ENCODE measurements around the gene C2CD2. TPM values are rescaled to one million over a fixed set of nuclear protein-coding genes. Genes with fewer than 3 reads are reported as not detected.
"Not testable (repeated sequence)": the region's sequence is repeated elsewhere in the genome, so short reads cannot be mapped to it uniquely, and the experiment has no call there.

C2CD2 gene
- total RNA-seq, 4 donors from 2014 or later: 9.5 to 37.5 (median 18.3) TPM

DNA sequence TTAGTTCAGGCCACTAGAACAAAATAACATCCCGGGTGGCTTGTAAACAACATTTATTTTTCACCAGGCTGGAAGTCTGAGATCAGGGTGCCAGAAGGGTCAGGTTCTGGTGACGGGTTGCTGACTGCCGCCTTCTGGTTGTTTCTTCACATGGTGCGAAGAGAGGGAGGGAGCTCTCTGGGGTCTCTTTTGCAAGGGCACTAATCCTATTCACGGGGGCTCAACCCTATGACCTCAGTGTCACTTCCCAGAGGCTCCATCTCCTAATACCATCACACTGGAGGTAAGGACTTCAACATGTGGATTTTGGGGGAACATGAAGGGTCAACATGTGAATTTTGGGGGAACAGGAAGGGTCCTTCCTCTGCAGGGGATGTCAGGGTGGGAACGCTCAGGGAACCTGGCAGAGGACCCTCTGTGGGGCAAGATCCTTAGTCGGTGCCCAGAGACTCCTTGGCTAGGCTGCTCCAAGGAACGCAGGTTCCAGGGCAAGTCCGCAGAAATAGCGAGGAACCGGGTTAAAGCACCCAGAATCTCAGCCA is 8.7 kb upstream of the C2CD2 start:
- DNase-seq: no peak
- Histone ChIP-seq H3K9me3 (no peaks in the 10 kb centered on the region), H3K27ac (no peak overlapping the region), H3K4me1 (no peaks in the 10 kb centered on the region), H3K4me3 (no peak overlapping the region), H3K27me3 (no peaks in the 10 kb centered on the region), H3K36me3 (no peaks in the 10 kb centered on the region)
- intact Hi-C loops (cut with DNase I; ENCODE audit: low total_unique reads): no loop called here
- TF ChIP-seq, protein P1, sequence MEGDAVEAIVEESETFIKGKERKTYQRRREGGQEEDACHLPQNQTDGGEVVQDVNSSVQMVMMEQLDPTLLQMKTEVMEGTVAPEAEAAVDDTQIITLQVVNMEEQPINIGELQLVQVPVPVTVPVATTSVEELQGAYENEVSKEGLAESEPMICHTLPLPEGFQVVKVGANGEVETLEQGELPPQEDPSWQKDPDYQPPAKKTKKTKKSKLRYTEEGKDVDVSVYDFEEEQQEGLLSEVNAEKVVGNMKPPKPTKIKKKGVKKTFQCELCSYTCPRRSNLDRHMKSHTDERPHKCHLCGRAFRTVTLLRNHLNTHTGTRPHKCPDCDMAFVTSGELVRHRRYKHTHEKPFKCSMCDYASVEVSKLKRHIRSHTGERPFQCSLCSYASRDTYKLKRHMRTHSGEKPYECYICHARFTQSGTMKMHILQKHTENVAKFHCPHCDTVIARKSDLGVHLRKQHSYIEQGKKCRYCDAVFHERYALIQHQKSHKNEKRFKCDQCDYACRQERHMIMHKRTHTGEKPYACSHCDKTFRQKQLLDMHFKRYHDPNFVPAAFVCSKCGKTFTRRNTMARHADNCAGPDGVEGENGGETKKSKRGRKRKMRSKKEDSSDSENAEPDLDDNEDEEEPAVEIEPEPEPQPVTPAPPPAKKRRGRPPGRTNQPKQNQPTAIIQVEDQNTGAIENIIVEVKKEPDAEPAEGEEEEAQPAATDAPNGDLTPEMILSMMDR (IDR thresholded peaks at IDR 0.05): no peak
- no peak for TF ChIP-seq POLR2A (IDR thresholded peaks at IDR 0.05)

DNA sequence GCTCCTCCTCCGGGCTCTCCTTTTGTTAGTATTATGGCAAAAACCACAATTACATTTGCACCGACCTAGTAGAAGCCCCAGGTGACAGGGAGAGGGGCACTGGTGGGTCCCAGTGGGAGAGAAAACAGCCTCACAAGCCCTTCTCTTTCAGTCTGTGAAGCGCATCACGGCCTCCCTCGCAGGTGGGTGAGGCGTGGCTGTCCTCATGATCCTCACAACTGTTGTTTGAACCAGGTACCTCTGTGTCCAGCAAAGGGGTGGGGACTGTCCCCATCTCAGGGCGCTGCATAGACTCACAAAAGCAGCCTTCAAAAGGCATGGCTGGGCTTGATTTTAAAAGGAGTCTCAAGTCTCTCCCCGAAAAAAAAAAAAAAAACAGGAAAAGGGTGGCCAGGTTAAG is 7.9 kb upstream of the C2CD2 start:
- Histone ChIP-seq H3K4me1 (no peaks in the 10 kb centered on the region), H3K36me3 (no peaks in the 10 kb centered on the region), H3K27ac (no peak overlapping the region), H3K27me3 (no peaks in the 10 kb centered on the region), H3K9me3 (no peaks in the 10 kb centered on the region), H3K4me3 (no peak overlapping the region)
- DNase-seq: no peak
- TF ChIP-seq, protein P1 (IDR thresholded peaks at IDR 0.05): no peak
- TF ChIP-seq POLR2A (IDR thresholded peaks at IDR 0.05): no peak
- intact Hi-C loops (cut with DNase I; ENCODE audit: low total_unique reads): no loop called here

DNA sequence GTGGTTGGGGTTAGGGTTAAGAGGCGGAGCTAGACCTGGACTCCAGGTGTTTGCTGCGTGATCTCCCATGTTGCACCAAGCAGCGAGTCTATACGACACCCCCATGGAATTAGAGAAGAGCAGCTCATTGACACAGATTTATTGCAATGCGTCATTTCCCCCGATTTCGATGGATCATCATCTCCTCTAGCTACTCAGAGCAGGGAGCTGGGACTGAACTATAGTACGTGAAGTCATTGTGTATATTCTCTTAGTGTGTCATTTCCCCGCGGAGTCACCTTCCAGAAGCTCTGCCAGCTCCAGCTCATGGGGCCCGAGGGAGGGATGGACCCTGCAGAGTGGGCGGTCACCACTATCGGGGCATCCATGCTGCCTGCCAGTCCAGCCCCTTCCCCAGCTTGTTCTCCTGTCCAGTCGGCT is 7.5 kb upstream of the C2CD2 start:
- Histone ChIP-seq H3K4me3 (no peak overlapping the region), H3K36me3 (no peaks in the 10 kb centered on the region), H3K27ac (no peak overlapping the region), H3K4me1 (no peaks in the 10 kb centered on the region), H3K9me3 (no peaks in the 10 kb centered on the region), H3K27me3 (no peaks in the 10 kb centered on the region)
- no peak for DNase-seq
- intact Hi-C loops (cut with DNase I; ENCODE audit: low total_unique reads): no loop called here
- TF ChIP-seq, protein P1 (IDR thresholded peaks at IDR 0.05): no peak
- TF ChIP-seq POLR2A (IDR thresholded peaks at IDR 0.05): no peak

DNA sequence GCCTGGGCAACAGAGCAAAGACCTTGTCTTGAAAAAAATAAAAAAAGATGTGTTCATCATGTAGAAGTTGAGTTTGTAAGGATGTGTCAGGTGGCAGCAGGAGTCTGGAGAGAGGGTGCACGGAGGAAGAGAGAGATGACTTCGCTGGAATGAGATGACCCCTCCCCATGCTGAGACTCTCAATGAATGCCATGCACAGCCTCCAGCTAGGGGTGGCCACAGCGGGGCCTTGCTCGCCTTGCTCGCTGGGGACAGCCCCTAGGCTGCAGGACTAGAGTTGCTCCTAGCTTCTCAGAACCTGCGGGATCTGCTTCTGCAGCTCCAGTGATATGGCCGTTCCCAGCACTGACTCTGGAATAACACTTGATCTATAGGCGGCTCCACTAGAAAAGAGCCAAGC is 6.6 kb upstream of the C2CD2 start:
- intact Hi-C loops (cut with DNase I; ENCODE audit: low total_unique reads): no loop called here
- no peak for DNase-seq

DNA sequence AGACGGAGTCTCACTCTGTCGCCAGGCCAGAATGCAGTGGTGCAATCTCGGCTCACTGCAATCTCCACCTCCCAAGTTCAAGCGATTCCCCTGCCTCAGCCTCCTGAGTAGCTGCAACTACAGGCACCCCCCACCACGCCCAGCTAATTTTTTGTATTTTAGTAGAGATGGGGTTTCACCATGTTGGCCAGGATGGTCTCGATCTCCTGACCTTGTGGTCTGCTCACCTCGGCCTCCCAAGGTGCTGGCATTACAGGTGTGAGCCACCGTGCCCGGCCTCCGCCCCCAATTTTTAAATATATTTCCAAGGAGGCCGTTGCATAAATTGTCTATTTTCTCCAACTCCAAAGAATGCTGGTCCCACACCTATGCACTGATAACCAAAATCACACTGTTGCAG is 5.9 kb upstream of the C2CD2 start:
- not testable (repeated sequence) for H3K36me3 ChIP-seq, H3K27me3 ChIP-seq, H3K4me1 ChIP-seq, H3K4me3 ChIP-seq, H3K9me3 ChIP-seq, DNase-seq, H3K27ac ChIP-seq
- intact Hi-C loops (cut with DNase I; ENCODE audit: low total_unique reads): loop anchor here (10.0 kb wide), 1 partner anchor 45 kb away; no protein-coding TSS in a partner anchor

More for the DNA sequence above, 6.6 kb upstream of the C2CD2 start:
- no peaks in the 10 kb centered on the region for H3K27me3 ChIP-seq
- no peaks in the 10 kb centered on the region for H3K9me3 ChIP-seq
- no peak overlapping the region for H3K27ac ChIP-seq
- no peak for TF ChIP-seq POLR2A (IDR thresholded peaks at IDR 0.05)
- TF ChIP-seq, protein P1 (IDR thresholded peaks at IDR 0.05): no peak
- H3K36me3 ChIP-seq: no peaks in the 10 kb centered on the region
- no peak overlapping the region for H3K4me3 ChIP-seq
- H3K4me1 ChIP-seq: no peaks in the 10 kb centered on the region

Measured in uterus (tissue), 4 donors.